SK-N-SH (cell line): Measurements from ENCODE around the gene CA6. TPM values are rescaled to one million over a fixed set of nuclear protein-coding genes. Genes with fewer than 3 reads are reported as not detected.

Source experiments
- CTCF ChIA-PET: fragments of 300-600, 350-600 bp; formaldehyde crosslinking; extraction: SDS; loops from one replicate; lab custom pipeline; 2021; lab: Yijun Ruan, JAX
- POLR2A ChIA-PET: fragments of 350-600 bp; sonication (Branson Sonifier 250); formaldehyde crosslinking; extraction: SDS; loops from one replicate; lab custom pipeline; 2020; ENCODE audit warnings: antibody characterized with exemption, inconsistent platforms; lab: Yijun Ruan, JAX
- DNase-seq: peaks from one replicate; pipeline ENCODE4 v3.0.0; 2012
- H2AFZ ChIP-seq: fragments of 200-600 bp; sonication (generic); 2 replicates; pipeline ENCODE4 v1.8.1; 2016; ENCODE audit warnings: antibody characterized with exemption, mild to moderate bottlenecking, low read depth
- H3F3A ChIP-seq: fragments of 200-600 bp; sonication (generic); replicated peaks from 2 replicates; pipeline ENCODE3; 2016; ENCODE audit warnings: antibody characterized with exemption, mild to moderate bottlenecking; ENCODE audit not compliant: insufficient read depth
- H3K27ac ChIP-seq, 2 experiments: fragments of 200-500 bp in 1 of 2; fragments of 200-600 bp in 1 of 2; sonication (Bioruptor generic) in 1 of 2; sonication (generic), shearing (Covaris generic) in 1 of 2; 2 replicates each; pipeline versions ENCODE4 v1.5.1 to v1.6.1; 2014 to 2016; ENCODE audit warnings: low read depth in 2 of 2, inconsistent platforms in 1 of 2, low read length in 1 of 2, mild to moderate bottlenecking in 1 of 2, mixed read lengths in 1 of 2
- H3K27me3 ChIP-seq: fragments of 200-600 bp; sonication (generic), shearing (Covaris generic); 2 replicates; pipeline ENCODE4 v1.6.1; 2016; ENCODE audit warnings: mixed run types; ENCODE audit not compliant: insufficient read depth
- H3K36me3 ChIP-seq, 2 experiments: fragments of 200-500 bp in 1 of 2; fragments of 200-600 bp in 1 of 2; sonication (Bioruptor generic) in 1 of 2; sonication (generic) in 1 of 2; replicated peaks in 1 of 2; 2 replicates each; pipeline versions ENCODE3 to v1.5.1; 2014 to 2016; ENCODE audit warnings: low read length in 1 of 2, mild to moderate bottlenecking in 1 of 2; ENCODE audit not compliant: insufficient read depth in 2 of 2, control insufficient read depth in 1 of 2
- H3K4me1 ChIP-seq, 2 experiments: fragments of 200-500 bp in 1 of 2; fragments of 200-600 bp in 1 of 2; sonication (Bioruptor generic) in 1 of 2; sonication (generic), shearing (Covaris generic) in 1 of 2; 2 replicates each; pipeline versions ENCODE4 v1.5.1 to v1.6.1; 2014 to 2016; ENCODE audit warnings: low read depth in 1 of 2, low read length in 1 of 2, mixed run types in 1 of 2; ENCODE audit not compliant: insufficient read depth in 2 of 2, control insufficient read depth in 1 of 2
- H3K4me2 ChIP-seq: fragments of 200-600 bp; sonication (generic), shearing (Covaris generic); 2 replicates; pipeline ENCODE4 v1.6.1; 2017; ENCODE audit warnings: mixed run types
- H3K4me3 ChIP-seq, 2 experiments: fragments of 200-500 bp in 1 of 2; fragments of 200-600 bp in 1 of 2; sonication (Bioruptor generic) in 1 of 2; sonication (generic), shearing (Covaris generic) in 1 of 2; 2 replicates each; pipeline versions ENCODE4 v1.5.1 to v1.8.1; 2014 to 2016; ENCODE audit warnings: low read depth in 2 of 2, inconsistent platforms in 1 of 2, low read length in 1 of 2, mild to moderate bottlenecking in 1 of 2, mixed read lengths in 1 of 2, moderate library complexity in 1 of 2
- H3K79me2 ChIP-seq: fragments of 200-600 bp; sonication (generic); 2 replicates; pipeline ENCODE4 v1.8.1; 2017; ENCODE audit warnings: mild to moderate bottlenecking; ENCODE audit not compliant: insufficient read depth
- H3K9ac ChIP-seq: fragments of 200-600 bp; sonication (generic); 2 replicates; pipeline ENCODE4 v1.6.1; 2017; ENCODE audit warnings: mixed run types
- H3K9me2 ChIP-seq: fragments of 200-600 bp; sonication (generic); 2 replicates; pipeline ENCODE4 v1.6.1; 2017; ENCODE audit warnings: mixed run types
- H3K9me3 ChIP-seq: fragments of 200-600 bp; sonication (generic); 2 replicates; pipeline ENCODE4 v1.6.1; 2017; ENCODE audit warnings: mixed run types, mild to moderate bottlenecking, moderate library complexity
- H4K20me1 ChIP-seq: fragments of 200-600 bp; sonication (generic); 2 replicates; pipeline ENCODE4 v1.6.1; 2017; ENCODE audit warnings: mild to moderate bottlenecking, mixed run types; ENCODE audit not compliant: insufficient read depth
- CHD2 ChIP-seq: fragments of 150-350 bp; IDR thresholded peaks from 2 replicates; pipeline ENCODE4 v1.6.1; 2018; ENCODE audit warnings: low read length; ENCODE audit not compliant: partially characterized antibody
- ELF1 ChIP-seq: IDR thresholded peaks from 2 replicates; pipeline ENCODE4 v1.4.0; 2012
- FOSL2 ChIP-seq: IDR thresholded peaks from 2 replicates; pipeline ENCODE4 v1.4.0; 2012; ENCODE audit warnings: low read depth, mild to moderate bottlenecking, moderate library complexity, borderline replicate concordance
- FOXJ3 ChIP-seq: sonication (generic); formaldehyde crosslinking; IDR thresholded peaks from 2 replicates; pipeline ENCODE4 v1.5.1; 2020; ENCODE audit warnings: mild to moderate bottlenecking, missing genetic modification reagents
- GABPA ChIP-seq: IDR thresholded peaks from 2 replicates; pipeline ENCODE4 v1.4.0; 2012; ENCODE audit warnings: low read depth, mild to moderate bottlenecking
- GATA2 ChIP-seq: sonication (generic); formaldehyde crosslinking; IDR thresholded peaks from 2 replicates; pipeline ENCODE4 v1.5.0; 2020; ENCODE audit warnings: mild to moderate bottlenecking, missing genetic modification reagents
- JUND ChIP-seq: IDR thresholded peaks from 2 replicates; pipeline ENCODE4 v1.4.0; 2012
- MEF2A ChIP-seq: IDR thresholded peaks from 2 replicates; pipeline ENCODE4 v1.4.0; 2012; ENCODE audit warnings: low read depth, borderline replicate concordance
- NFIC ChIP-seq: IDR thresholded peaks from 2 replicates; pipeline ENCODE4 v1.4.0; 2012; ENCODE audit warnings: borderline replicate concordance
- NRF1 ChIP-seq: IDR thresholded peaks from 2 replicates; pipeline ENCODE4 v1.6.1; 2012; ENCODE audit warnings: low read depth, mild to moderate bottlenecking, low read length
- RAD21 ChIP-seq: IDR thresholded peaks from 2 replicates; pipeline ENCODE4 v1.6.1; 2012; ENCODE audit warnings: mild to moderate bottlenecking, low read length
- RFX5 ChIP-seq: IDR thresholded peaks from 2 replicates; pipeline ENCODE4 v1.6.1; 2012; ENCODE audit warnings: mild to moderate bottlenecking, improper control_type of control experiment, low read length
- RXRA ChIP-seq: IDR thresholded peaks from 2 replicates; pipeline ENCODE4 v1.4.0; 2012; ENCODE audit warnings: low read depth, mild to moderate bottlenecking, borderline replicate concordance
- SIN3A ChIP-seq: IDR thresholded peaks from 2 replicates; pipeline ENCODE4 v1.6.1; 2012; ENCODE audit warnings: low read depth, mild to moderate bottlenecking, low read length, moderate library complexity, borderline replicate concordance
- SMC3 ChIP-seq: IDR thresholded peaks from 2 replicates; pipeline ENCODE4 v1.6.1; 2012; ENCODE audit warnings: low read depth, low read length, improper control_type of control experiment
- TAF1 ChIP-seq: IDR thresholded peaks from 2 replicates; pipeline ENCODE4 v1.6.1; 2012; ENCODE audit warnings: low read depth, mild to moderate bottlenecking, low read length, moderate library complexity, borderline replicate concordance
- TCF12 ChIP-seq: IDR thresholded peaks from 2 replicates; pipeline ENCODE4 v1.4.0; 2012
- TEAD4 ChIP-seq: IDR thresholded peaks from 2 replicates; pipeline ENCODE4 v1.4.0; 2012; ENCODE audit warnings: mild to moderate bottlenecking, borderline replicate concordance; ENCODE audit not compliant: insufficient read depth
- YY1 ChIP-seq: IDR thresholded peaks from 2 replicates; pipeline ENCODE4 v1.4.0; 2012; ENCODE audit warnings: low read depth, mild to moderate bottlenecking
- whole genome bisulfite sequencing: methylation state at CpG from one replicate; pipeline ENCODE4 v1.1.6; 2017; ENCODE audit warnings: low lambda C conversion rate; 5-methylcytosine and 5-hydroxymethylcytosine counted together
- polyA plus RNA-seq, 3 experiments: library from polyadenylated mRNA; depleted of rRNA; stranded (reverse); fragments of >200 nt; gene quantifications; 2 replicates each; pipeline ENCODE4 v1.2.3, GENCODE V29; 2012
- TF ChIP-seq, protein P1 (sequence below): fragments of 150-350 bp; IDR thresholded peaks from 2 replicates; pipeline ENCODE4 v1.6.1; 2017; ENCODE audit warnings: antibody characterized with exemption, low read length, low read depth, borderline replicate concordance
- TF ChIP-seq, protein P2 (sequence below): IDR thresholded peaks from 2 replicates; pipeline ENCODE4 v1.4.0; 2012; ENCODE audit warnings: low read depth
- TF ChIP-seq, protein P3 (sequence below): fragments of 150-350 bp; IDR thresholded peaks from 2 replicates; pipeline ENCODE4 v1.6.1; 2016; ENCODE audit warnings: mild to moderate bottlenecking, low read depth, low read length

The CA6 gene
- polyA plus RNA-seq, 1 of the 3 experiments (the other 2 are of a cell fraction) = not detected

DNA sequence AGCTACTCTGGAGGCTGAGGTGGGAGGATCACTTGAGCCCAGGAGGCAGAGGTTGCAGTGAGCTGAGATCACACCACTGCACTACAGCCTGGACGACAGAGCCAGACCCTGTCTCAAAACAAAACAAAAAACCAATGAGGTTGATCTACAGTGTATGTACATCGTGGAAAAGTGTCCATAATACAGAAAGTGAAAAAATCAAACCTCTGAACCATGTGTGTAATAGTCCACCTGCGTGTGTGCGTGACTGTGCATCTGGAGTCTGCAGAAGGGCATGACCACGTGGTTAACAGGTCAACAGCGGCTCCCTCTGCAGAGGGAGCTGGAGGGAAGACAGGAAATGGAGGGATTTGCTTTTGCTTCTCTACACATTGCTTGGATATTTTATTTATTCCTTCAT, 34.8 kb upstream of the CA6 start:
- Histone ChIP-seq H3K9me2 (no peaks in the 10 kb centered on the region), H2AFZ (no peak overlapping the region), H3K4me2 (no peak overlapping the region), H3K27me3 (no peaks in the 10 kb centered on the region), H3K36me3 (no peaks in the 10 kb centered on the region), H3F3A (peaks cover 6% of the 10 kb centered on the region), H3K4me3 (no peak overlapping the region), H3K79me2 (no peaks in the 10 kb centered on the region), H3K9ac (no peak overlapping the region), H3K4me1 (no peaks in the 10 kb centered on the region), H3K27ac (no peak overlapping the region), H4K20me1 (no peaks in the 10 kb centered on the region), H3K9me3 (no peaks in the 10 kb centered on the region)
- CTCF ChIA-PET = interaction anchor here (0.6 kb wide), 1 partner anchor 94 kb away, joined by 3 read pairs; no protein-coding TSS in a partner anchor
- TF ChIP-seq GATA2 (CRISPR knock-in tag) (no peak), MEF2A (no peak), TAF1 (no peak), TEAD4 (no peak), SIN3A (no peak), JUND (no peak), TCF12 (no peak), FOXJ3 (CRISPR knock-in tag) (no peak)
- TF ChIP-seq, protein P1, sequence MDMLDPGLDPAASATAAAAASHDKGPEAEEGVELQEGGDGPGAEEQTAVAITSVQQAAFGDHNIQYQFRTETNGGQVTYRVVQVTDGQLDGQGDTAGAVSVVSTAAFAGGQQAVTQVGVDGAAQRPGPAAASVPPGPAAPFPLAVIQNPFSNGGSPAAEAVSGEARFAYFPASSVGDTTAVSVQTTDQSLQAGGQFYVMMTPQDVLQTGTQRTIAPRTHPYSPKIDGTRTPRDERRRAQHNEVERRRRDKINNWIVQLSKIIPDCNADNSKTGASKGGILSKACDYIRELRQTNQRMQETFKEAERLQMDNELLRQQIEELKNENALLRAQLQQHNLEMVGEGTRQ = no peak
- TF ChIP-seq, protein P2, sequence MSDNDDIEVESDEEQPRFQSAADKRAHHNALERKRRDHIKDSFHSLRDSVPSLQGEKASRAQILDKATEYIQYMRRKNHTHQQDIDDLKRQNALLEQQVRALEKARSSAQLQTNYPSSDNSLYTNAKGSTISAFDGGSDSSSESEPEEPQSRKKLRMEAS = no peak
- POLR2A ChIA-PET = no interaction called here
- DNase-seq = no peak
- 78% methylated on average over 6 of the region's 6 CpGs for WGBS

DNA sequence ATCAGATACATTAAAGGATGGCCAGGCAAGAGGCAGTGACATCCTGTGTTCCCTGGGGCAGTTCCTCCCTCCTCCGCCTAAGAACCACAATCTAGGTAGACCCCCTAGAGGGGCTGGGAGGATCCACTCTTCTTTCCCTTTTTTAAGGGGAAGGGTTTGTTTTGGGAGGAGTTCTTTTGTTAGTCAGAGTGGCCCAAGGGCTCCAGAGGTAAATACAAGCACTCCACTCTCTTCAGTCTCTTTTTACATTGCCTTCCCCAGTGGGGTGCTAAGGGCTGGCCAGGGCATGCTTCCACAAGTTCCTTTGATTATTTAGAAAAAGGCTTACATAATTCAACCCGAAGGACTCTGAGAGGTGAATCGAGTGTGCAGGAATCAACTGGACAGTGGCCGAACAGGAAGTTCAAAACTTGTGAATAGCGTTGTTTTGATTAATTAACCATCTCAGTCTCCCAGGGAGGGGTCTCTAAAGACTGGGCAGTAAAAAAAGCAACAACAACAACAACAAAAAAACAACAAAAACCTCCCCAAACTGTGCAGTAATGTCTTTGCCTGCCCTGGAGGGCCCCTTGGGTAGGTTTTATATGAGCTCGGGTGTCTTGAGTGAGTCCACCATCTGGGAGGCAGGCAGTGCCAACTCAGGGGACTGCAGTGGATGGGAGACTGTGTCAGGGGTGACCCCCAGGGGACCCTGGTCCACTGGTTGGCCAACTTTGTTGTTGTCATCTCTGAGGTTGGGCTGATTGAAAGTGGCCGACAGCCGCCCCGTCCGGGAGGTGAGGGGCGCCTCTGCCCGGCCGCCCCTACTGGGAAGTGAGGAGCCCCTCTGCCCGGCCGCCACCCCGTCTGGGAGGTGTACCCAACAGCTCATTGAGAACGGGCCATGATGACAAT, 34.0 kb upstream of the CA6 start:
- Histone ChIP-seq H3K27me3 (no peaks in the 10 kb centered on the region), H3F3A (peaks cover 5% of the 10 kb centered on the region), H3K4me3 (no peak overlapping the region), H2AFZ (no peak overlapping the region), H3K9ac (no peak overlapping the region), H4K20me1 (no peaks in the 10 kb centered on the region), H3K4me1 (no peaks in the 10 kb centered on the region), H3K9me3 (no peaks in the 10 kb centered on the region), H3K27ac (no peak overlapping the region), H3K79me2 (no peaks in the 10 kb centered on the region), H3K4me2 (no peak overlapping the region), H3K36me3 (no peaks in the 10 kb centered on the region), H3K9me2 (no peaks in the 10 kb centered on the region)
- POLR2A ChIA-PET = no interaction called here
- no peak for DNase-seq
- CTCF ChIA-PET = no interaction called here
- WGBS = 77% methylated on average over 6 of the region's 17 CpGs
- TF ChIP-seq FOSL2 (no peak), GATA2 (CRISPR knock-in tag) (no peak), GABPA (no peak), SIN3A (no peak), NRF1 (no peak), SMC3 (no peak), CHD2 (no peak), RXRA (no peak), TEAD4 (no peak), YY1 (no peak), TCF12 (no peak), TAF1 (no peak), RFX5 (no peak), RAD21 (no peak), ELF1 (no peak), NFIC (no peak), FOXJ3 (CRISPR knock-in tag) (no peak)
- TF ChIP-seq, protein P1 = no peak
- TF ChIP-seq, protein P3, sequence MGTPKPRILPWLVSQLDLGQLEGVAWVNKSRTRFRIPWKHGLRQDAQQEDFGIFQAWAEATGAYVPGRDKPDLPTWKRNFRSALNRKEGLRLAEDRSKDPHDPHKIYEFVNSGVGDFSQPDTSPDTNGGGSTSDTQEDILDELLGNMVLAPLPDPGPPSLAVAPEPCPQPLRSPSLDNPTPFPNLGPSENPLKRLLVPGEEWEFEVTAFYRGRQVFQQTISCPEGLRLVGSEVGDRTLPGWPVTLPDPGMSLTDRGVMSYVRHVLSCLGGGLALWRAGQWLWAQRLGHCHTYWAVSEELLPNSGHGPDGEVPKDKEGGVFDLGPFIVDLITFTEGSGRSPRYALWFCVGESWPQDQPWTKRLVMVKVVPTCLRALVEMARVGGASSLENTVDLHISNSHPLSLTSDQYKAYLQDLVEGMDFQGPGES = no peak
